Measurements from ENCODE around the gene GOLGA8J. TPM values are rescaled to one million over a fixed set of nuclear protein-coding genes. Genes with fewer than 3 reads are reported as not detected.

The GOLGA8J gene
- total and polyA plus RNA-seq, 2 of the 4 experiments (the other 2 are of a cell fraction): not detected

DNA sequence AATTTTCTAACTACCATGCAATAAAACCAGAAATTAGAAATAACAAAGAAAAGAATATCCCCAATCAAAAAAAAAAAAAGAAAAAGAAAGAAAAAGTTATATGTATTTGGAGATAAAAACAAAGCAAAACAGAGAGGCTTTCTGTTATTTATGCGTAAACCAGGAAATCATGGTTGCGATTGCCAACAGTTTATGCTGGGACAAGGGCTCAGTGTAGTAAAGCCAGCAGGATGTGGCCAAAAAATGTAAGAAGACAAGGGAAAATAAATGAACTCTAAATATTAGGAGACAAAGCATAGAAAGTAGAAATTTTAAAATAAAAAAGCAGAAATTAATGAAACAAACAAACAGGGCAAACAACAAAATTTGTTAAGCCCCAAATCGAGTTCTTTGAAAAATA is 27.2 kb upstream of the GOLGA8J start:
- H3K23ac ChIP-seq (ENCODE audit: low read depth, low read length): no peak overlapping the region
- H3K9ac ChIP-seq (ENCODE audit: low read depth, low read length): no peak overlapping the region
- no peaks in the 10 kb centered on the region for H3K9me3 ChIP-seq (ENCODE audit: control insufficient read depth, insufficient read depth, low read length)
- no peak overlapping the region for H2BK20ac ChIP-seq (ENCODE audit: low read depth, low read length)
- H3K4me3 ChIP-seq (ENCODE audit: insufficient read depth, low read depth, low read length): no peak overlapping the region
- no peak overlapping the region for H2AFZ ChIP-seq (replicated peaks; ENCODE audit: low read length, poor library complexity)
- dilution Hi-C loops (cut with HindIII; ENCODE audit: low sequenced_read_pairs, unreplicated experiment) (no loop called here), intact Hi-C loops (cut with micrococcal nuclease) (no loop called here), in situ Hi-C loops (cut with MboI; ENCODE audit: low sequenced_read_pairs) (loop anchor here (25.0 kb wide), 2 partner anchors 393 to 918 kb away; no protein-coding TSS in a partner anchor)
- H3K79me1 ChIP-seq (ENCODE audit: low read depth in 1 of 2, low read length in 2 of 2): no peaks in the 10 kb centered on the region
- no peak overlapping the region for H4K91ac ChIP-seq (ENCODE audit: insufficient read depth, low read depth, low read length)
- no peak overlapping the region for H3K56ac ChIP-seq (ENCODE audit: extremely low read depth, insufficient read depth, low read length)
- H3K36me3 ChIP-seq (ENCODE audit: control insufficient read depth, insufficient read depth, low read length): no peaks in the 10 kb centered on the region
- peaks cover 5% of the 10 kb centered on the region for H3K27me3 ChIP-seq (ENCODE audit: control insufficient read depth, insufficient read depth, low read length)
- no peak for ATAC-seq (ENCODE audit: low read depth)
- H3K14ac ChIP-seq (replicated peaks; ENCODE audit: low read depth, low read length): no peak overlapping the region
- no peak for DNase-seq
- no peak overlapping the region for H4K8ac ChIP-seq (ENCODE audit: low read depth in 2 of 2, low read length in 2 of 2)
- TF ChIP-seq CHD1 (IDR thresholded peaks at IDR 0.05; ENCODE audit: low read depth, low read length): no peak
- TF ChIP-seq MAZ (IDR thresholded peaks at IDR 0.05; ENCODE audit: borderline replicate concordance, low read depth, low read length): no peak
- BruUV-seq (replicated peaks): no TSS peak
- no peak overlapping the region for H3K18ac ChIP-seq (ENCODE audit: low read depth, low read length)
- H4K20me1 ChIP-seq (ENCODE audit: insufficient read depth, low read length): no peaks in the 10 kb centered on the region
- no CpG with 5 or more reads among the region's 3 CpGs for WGBS, 2 experiments (ENCODE audit: extremely low coverage in 2 of 2, insufficient read length in 1 of 2)
- H3K9me1 ChIP-seq (ENCODE audit: insufficient read depth, low read length): no peaks in the 10 kb centered on the region
- H3K4ac ChIP-seq (ENCODE audit: low read depth, low read length): no peak overlapping the region
- H2BK120ac ChIP-seq (ENCODE audit: low read depth, low read length): no peak overlapping the region
- no peak overlapping the region for H3K4me2 ChIP-seq (ENCODE audit: low read depth, low read length)
- ChIA-PET POLR2A (ENCODE audit: unreplicated experiment) (no interaction called here), CTCF (no interaction called here)
- H4K5ac ChIP-seq (ENCODE audit: low read depth, low read length): no peak overlapping the region
- no peak overlapping the region for H2AK9ac ChIP-seq (replicated peaks; ENCODE audit: low read depth, low read length, poor library complexity)
- H2AK5ac ChIP-seq (ENCODE audit: low read depth, low read length): no peak overlapping the region
- no peak overlapping the region for H2BK5ac ChIP-seq (ENCODE audit: low read depth, low read length, poor library complexity, severe bottlenecking)
- no peaks in the 10 kb centered on the region for H3K4me1 ChIP-seq (ENCODE audit: control insufficient read depth, insufficient read depth, low read length)
- H2BK15ac ChIP-seq (ENCODE audit: low read depth, low read length): no peak overlapping the region
- no peak overlapping the region for H3K27ac ChIP-seq (ENCODE audit: insufficient read depth, low read length)

Data from IMR-90 (cell line).